GM12878 (cell line): Measurements from ENCODE around the gene CDH4. TPM values are rescaled to one million over a fixed set of nuclear protein-coding genes. Genes with fewer than 3 reads are reported as not detected.

ENCODE experiments used
- ATAC-seq: fragments of 200-7000 bp; cut with Tn5 transposase; 3 replicates; pipeline ENCODE4 v1.9.1; 2020; ENCODE audit warnings: mild to moderate bottlenecking, moderate library complexity
- BruUV-seq: library from RNA; stranded (reverse); fragments of 400-500 nt; replicated peaks from 2 replicates; lab custom pipeline; 2021; lab: Mats Ljungman, UMichigan
- CTCF ChIA-PET: fragments of 300-600 bp; sonication (Branson Sonifier 250); formaldehyde crosslinking; extraction: SDS; loops from one replicate; lab custom pipeline; 2021; ENCODE audit warnings: inconsistent platforms; lab: Yijun Ruan, JAX
- POLR2A ChIA-PET: fragments of 350-600 bp; formaldehyde crosslinking; extraction: SDS; loops from one replicate; lab custom pipeline; 2021; ENCODE audit warnings: inconsistent platforms; lab: Charles Lee
- RAD21 ChIA-PET: fragments of 300-600 bp; sonication (Branson Sonifier 250); formaldehyde crosslinking; loops from one replicate; lab custom pipeline; 2023; ENCODE audit warnings: antibody characterized with exemption; ENCODE audit not compliant: unreplicated experiment; lab: Charles Lee
- SMC1A ChIA-PET: fragments of 300-600 bp; sonication (Branson Sonifier 250); formaldehyde crosslinking; loops from one replicate; lab custom pipeline; 2023; ENCODE audit not compliant: unreplicated experiment, uncharacterized antibody; lab: Charles Lee
- DNase-seq: peaks from one replicate; pipeline ENCODE4 v3.0.0-alpha.2; 2011; ENCODE audit warnings: low read depth, low spot score
- FAIRE-seq: peaks from 3 replicates; lab custom pipeline; 2011; peaks lifted over from hg19 to GRCh38; lab: Jason Lieb, UNC
- H2AFZ ChIP-seq: 2 replicates; pipeline ENCODE4 v1.6.0; 2011; ENCODE audit warnings: low read depth, low read length, control low read depth; ENCODE audit not compliant: control insufficient read depth
- H3K27ac ChIP-seq: 2 replicates; pipeline ENCODE4 v1.5.1; 2011; ENCODE audit warnings: control low read depth; ENCODE audit not compliant: control insufficient read depth, insufficient read depth
- H3K27me3 ChIP-seq, 2 experiments: replicated peaks in 1 of 2; 2 replicates each; pipeline versions ENCODE4 v1.6.0 to v1.6.1; 2011; ENCODE audit warnings: low read length in 1 of 2; ENCODE audit not compliant: control insufficient read depth in 2 of 2, insufficient read depth in 2 of 2
- H3K36me3 ChIP-seq, 2 experiments: 2 replicates each; pipeline ENCODE4 v1.5.1; 2011; ENCODE audit warnings: low read length in 1 of 2; ENCODE audit not compliant: control insufficient read depth in 2 of 2, insufficient read depth in 2 of 2
- H3K4me1 ChIP-seq: 2 replicates; pipeline ENCODE4 v1.6.1; 2011; ENCODE audit warnings: mild to moderate bottlenecking, low read length, moderate library complexity, mixed read lengths; ENCODE audit not compliant: control insufficient read depth, insufficient read depth
- H3K4me2 ChIP-seq: 2 replicates; pipeline ENCODE4 v1.6.0; 2011; ENCODE audit warnings: control low read depth; ENCODE audit not compliant: control insufficient read depth, insufficient read depth
- H3K4me3 ChIP-seq: fragments of 200-600 bp; sonication (generic); 2 replicates; pipeline ENCODE4 v1.5.1; 2016
- H3K79me2 ChIP-seq: 2 replicates; pipeline ENCODE4 v1.6.0; 2011; ENCODE audit warnings: low read length; ENCODE audit not compliant: control insufficient read depth, insufficient read depth
- H3K9ac ChIP-seq: 2 replicates; pipeline ENCODE4 v1.8.0; 2011; ENCODE audit warnings: low read length, control low read depth, mixed read lengths; ENCODE audit not compliant: control insufficient read depth, insufficient read depth
- H3K9me3 ChIP-seq: replicated peaks from 3 replicates; pipeline ENCODE4 v1.5.1; 2011; ENCODE audit warnings: mild to moderate bottlenecking, low read length; ENCODE audit not compliant: control insufficient read depth, insufficient read depth
- H4K20me1 ChIP-seq: 2 replicates; pipeline ENCODE4 v1.6.0; 2011; ENCODE audit not compliant: control insufficient read depth, insufficient read depth
- HSF1 ChIP-seq: fragments of 150-350 bp; IDR thresholded peaks from 2 replicates; pipeline ENCODE4 v1.6.1; 2014; ENCODE audit warnings: mild to moderate bottlenecking, low read depth, low read length
- IKZF1 ChIP-seq: fragments of 450-650 bp; conservative IDR thresholded peaks from 2 replicates; pipeline ENCODE4 v1.6.1; 2017; ENCODE audit warnings: antibody characterized with exemption, mild to moderate bottlenecking
- MAX ChIP-seq: IDR thresholded peaks from 2 replicates; pipeline ENCODE4 v1.6.1; 2012; ENCODE audit warnings: low read depth, low read length, improper control_type of control experiment
- MTA2 ChIP-seq: fragments of 450-650 bp; IDR thresholded peaks from 2 replicates; pipeline ENCODE4 v1.6.1; 2016; ENCODE audit warnings: low read depth, mild to moderate bottlenecking, moderate library complexity
- MTA3 ChIP-seq: IDR thresholded peaks from 2 replicates; pipeline ENCODE4 v1.6.1; 2012; ENCODE audit warnings: low read length, inconsistent platforms, borderline replicate concordance
- NBN ChIP-seq: fragments of 450-650 bp; IDR thresholded peaks from 2 replicates; pipeline ENCODE4 v1.6.1; 2016
- PAX8 ChIP-seq: fragments of 450-650 bp; IDR thresholded peaks from 2 replicates; pipeline ENCODE4 v1.6.1; 2017; ENCODE audit warnings: mild to moderate bottlenecking, moderate library complexity
- RAD51 ChIP-seq: fragments of 450-650 bp; IDR thresholded peaks from 2 replicates; pipeline ENCODE4 v1.6.1; 2016; ENCODE audit warnings: moderate library complexity, mild to moderate bottlenecking, inconsistent platforms
- REST ChIP-seq: IDR thresholded peaks from 2 replicates; pipeline ENCODE4 v1.6.1; 2012; ENCODE audit warnings: mild to moderate bottlenecking, low read depth, low read length
- SIN3A ChIP-seq: IDR thresholded peaks from 2 replicates; pipeline ENCODE4 v1.6.1; 2012; ENCODE audit warnings: low read depth, low read length, improper control_type of control experiment
- ZBTB4 ChIP-seq: fragments of 450-650 bp; formaldehyde crosslinking; IDR thresholded peaks from 2 replicates; pipeline ENCODE4 v1.4.0; 2022; ENCODE audit warnings: mild to moderate bottlenecking, moderate library complexity
- ZNF207 ChIP-seq: fragments of 450-650 bp; IDR thresholded peaks from 2 replicates; pipeline ENCODE4 v1.6.1; 2014; ENCODE audit warnings: antibody characterized with exemption, mild to moderate bottlenecking, borderline replicate concordance
- WGBS: methylation state at CpG from one replicate; pipeline ENCODE4 v1.1.6; 2016; ENCODE audit warnings: low lambda C conversion rate; ENCODE audit not compliant: insufficient replicate concordance, insufficient coverage; ENCODE audit errors: missing lambda C conversion rate; 5-methylcytosine and 5-hydroxymethylcytosine counted together
- in situ Hi-C: fragments of 300-500 bp; cut with MboI; formaldehyde crosslinking; loops from 9 replicates; pipeline ENCODE4 v1.14.3; 2018; ENCODE audit warnings: mixed read lengths
- intact Hi-C: fragments of 100-400 bp; cut with micrococcal nuclease; formaldehyde crosslinking; loops from one replicate; pipeline ENCODE4 v1.14.2; 2022; ENCODE audit not compliant: unreplicated experiment
- polyA plus RNA-seq, 11 experiments: library from polyadenylated mRNA; depleted of rRNA in 4 of 11; unstranded in 6 of 11; stranded (reverse) in 5 of 11; fragments of >200 nt; fragmentation: Nextera tagmentation in 4 of 11; fragmentation: Illumina TruSeq in 1 of 11; extraction: Ambion mirVana in 4 of 11; extraction: Trizol in 1 of 11; gene quantifications; 1 replicate in 1 of 11; 2 replicates in 10 of 11; pipeline versions ENCODE4 v1.2.1 to v1.2.3, GENCODE V29; 2011 to 2016; ENCODE audit warnings: inconsistent platforms in 2 of 11, missing spikeins in 2 of 11, low read depth in 1 of 11
- total RNA-seq, 4 experiments: library from RNA; depleted of rRNA in 3 of 4; stranded (reverse); fragments of >200 nt in 3 of 4; fragmentation: Illumina TruSeq in 1 of 4; extraction: Trizol in 1 of 4; gene quantifications; 2 replicates each; pipeline versions ENCODE4 v1.2.1 to v1.2.3, GENCODE V29; 2013 to 2021

CDH4 gene
- total and polyA plus RNA-seq, 10 of the 15 experiments (the other 5 are each of a cell fraction or from before 2014, with no cell fraction given) = not detected

DNA sequence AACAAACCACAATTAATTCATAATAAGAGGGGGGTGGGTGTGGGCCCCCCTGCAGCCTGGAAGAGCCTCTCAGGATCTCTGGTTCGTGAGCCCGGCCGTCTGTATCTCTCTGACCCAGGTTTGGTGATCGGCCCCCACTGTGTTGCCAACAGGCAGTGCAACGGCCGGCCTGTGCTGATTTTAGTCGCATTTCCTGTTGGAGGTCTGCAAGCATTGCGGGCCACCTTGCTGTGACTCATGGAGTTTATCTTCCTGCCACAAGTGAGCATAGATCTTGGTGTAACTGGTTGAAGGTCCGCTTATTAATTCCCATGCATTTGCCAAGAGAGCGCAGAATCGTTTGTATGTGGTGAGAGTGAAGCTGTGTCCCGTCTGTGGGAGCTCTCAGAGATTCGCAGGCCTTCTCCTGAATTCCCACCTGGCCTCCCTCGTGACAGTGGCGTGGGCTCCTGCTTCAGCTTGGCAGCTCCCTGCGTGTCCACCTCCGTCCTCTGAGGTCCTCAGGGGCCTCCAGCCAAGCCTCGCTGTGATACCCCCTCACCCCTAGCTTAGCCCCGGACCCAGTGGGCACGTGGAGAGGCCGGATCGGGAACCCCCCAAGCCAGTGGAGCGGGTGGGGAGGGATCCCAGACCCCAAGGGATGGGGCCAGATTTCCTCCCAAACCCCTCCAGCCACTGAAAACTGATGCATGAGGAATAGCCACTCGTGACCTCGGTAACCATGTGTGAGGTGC is 269.8 kb downstream of the CDH4 start:
- DNase-seq = no peak
- intact Hi-C loops (no loop called here), in situ Hi-C loops (no loop called here)
- CTCF ChIA-PET = no interaction called here
- H3K27ac ChIP-seq = no peak overlapping the region
- no peak for TF ChIP-seq MTA2
- no peak for TF ChIP-seq PAX8
- no peak for TF ChIP-seq HSF1
- no peak for TF ChIP-seq SIN3A
- TF ChIP-seq IKZF1 = no peak
- no peak for TF ChIP-seq MTA3
- no peak for TF ChIP-seq NBN
- TF ChIP-seq ZBTB4 (CRISPR knock-in tag) = no peak
- no peak for TF ChIP-seq RAD51
- no peak for TF ChIP-seq REST
- TF ChIP-seq ZNF207 = no peak
- no peak for TF ChIP-seq MAX
- BruUV-seq = no TSS peak
- H3K4me3 ChIP-seq = no peak overlapping the region
- no peaks in the 10 kb centered on the region for H3K79me2 ChIP-seq
- no peaks in the 10 kb centered on the region; the same call in 2 of the 3 replicates for H3K9me3 ChIP-seq
- ATAC-seq = no peak
- no peak for FAIRE-seq
- no peaks in the 10 kb centered on the region for H3K4me1 ChIP-seq
- no peaks in the 10 kb centered on the region for H3K36me3 ChIP-seq
- no peaks in the 10 kb centered on the region for H3K27me3 ChIP-seq
- H2AFZ ChIP-seq = no peak overlapping the region
- SMC1A ChIA-PET = no interaction called here
- no peak overlapping the region for H3K9ac ChIP-seq
- RAD21 ChIA-PET = no interaction called here
- WGBS = 42% methylated on average over 22 of the region's 25 CpGs
- POLR2A ChIA-PET = no interaction called here
- no peak overlapping the region for H3K4me2 ChIP-seq
- H4K20me1 ChIP-seq = no peaks in the 10 kb centered on the region
